G401.6 (cell line): ENCODE measurements around the gene CEMIP2.
A peak's percentile ranks its signal among the peaks of the same experiment; 100 is the strongest.

ENCODE experiments used
- FAIRE-seq: peaks from 2 replicates; lab custom pipeline; 2012; peaks lifted over from hg19 to GRCh38; lab: Jason Lieb, UNC

CEMIP2 gene

GRCh38 chr9:71746758-71747125 lies 21.6 kb downstream of the CEMIP2 start:
- FAIRE-seq: no peak

DNA sequence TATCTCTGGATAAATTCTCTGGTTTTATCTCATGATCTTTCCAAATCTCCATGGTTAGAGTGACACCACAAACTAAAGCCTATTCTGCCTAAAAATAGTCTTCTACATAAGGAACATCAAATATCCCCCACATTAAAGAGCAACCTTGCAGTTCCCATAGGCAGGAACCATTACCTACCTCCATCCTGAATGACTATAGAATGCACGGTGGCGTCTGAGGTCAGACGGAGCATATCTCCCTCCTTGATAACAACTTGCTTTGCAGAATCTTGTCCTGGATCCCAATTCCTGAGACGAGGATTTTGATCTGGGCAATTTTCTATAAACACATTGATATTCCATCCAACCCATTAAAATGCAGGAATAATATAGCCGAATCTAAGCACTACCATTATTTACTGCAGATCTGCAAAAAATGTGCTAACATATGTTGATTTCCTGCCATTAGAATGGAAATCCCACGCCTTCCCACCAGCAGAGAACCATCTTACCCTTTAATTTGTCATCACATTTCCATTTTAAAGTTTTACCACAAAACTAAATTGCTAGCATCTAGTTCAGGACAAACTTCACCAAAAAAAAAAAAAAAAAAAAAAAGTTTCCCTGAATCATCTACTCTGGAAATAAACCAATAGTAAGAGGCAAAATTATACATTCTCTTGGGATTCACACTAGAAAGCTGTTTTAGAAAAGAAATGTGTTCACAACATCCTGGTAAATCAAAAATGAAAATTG lies 22.1 kb downstream of the CEMIP2 start:
- no peak for FAIRE-seq

DNA sequence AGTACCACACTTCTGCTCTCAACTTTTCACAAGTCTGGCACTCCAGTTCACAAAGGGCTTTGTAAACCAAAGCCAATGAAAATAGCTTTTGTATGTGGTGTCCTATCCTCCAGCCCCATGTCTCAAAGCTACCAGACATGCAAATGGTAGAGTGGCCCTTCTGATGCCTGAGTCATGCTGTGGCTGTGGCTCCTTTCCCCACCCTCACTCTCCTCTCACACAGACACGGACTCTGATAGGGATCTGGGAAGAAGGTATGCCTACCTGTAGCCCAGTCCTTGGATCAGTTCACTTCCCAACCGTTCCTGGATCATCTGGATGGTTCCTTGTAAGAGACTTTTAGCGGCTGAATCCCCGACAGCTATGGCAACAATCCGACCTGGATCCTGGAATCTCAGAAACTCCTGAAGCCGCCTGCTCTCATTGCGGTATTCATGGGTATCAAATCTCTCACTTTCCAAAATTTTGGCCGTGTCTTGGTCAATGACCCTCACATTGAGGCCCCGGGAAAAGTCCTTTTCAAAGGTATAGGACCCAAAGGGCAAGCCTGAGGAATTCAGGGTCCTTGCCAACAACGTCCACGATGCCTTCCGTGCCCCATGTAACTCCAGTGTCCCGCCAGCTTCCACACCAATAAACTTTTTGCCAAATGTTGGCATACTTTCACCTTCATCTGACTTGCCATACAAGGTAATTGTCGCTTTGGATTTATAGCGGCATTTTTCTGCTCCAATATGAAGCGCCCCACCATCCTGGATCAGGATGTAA lies 23.4 kb downstream of the CEMIP2 start:
- no peak for FAIRE-seq

GRCh38 chr9:71743882-71744281 lies 24.4 kb downstream of the CEMIP2 start:
- no peak for FAIRE-seq

DNA sequence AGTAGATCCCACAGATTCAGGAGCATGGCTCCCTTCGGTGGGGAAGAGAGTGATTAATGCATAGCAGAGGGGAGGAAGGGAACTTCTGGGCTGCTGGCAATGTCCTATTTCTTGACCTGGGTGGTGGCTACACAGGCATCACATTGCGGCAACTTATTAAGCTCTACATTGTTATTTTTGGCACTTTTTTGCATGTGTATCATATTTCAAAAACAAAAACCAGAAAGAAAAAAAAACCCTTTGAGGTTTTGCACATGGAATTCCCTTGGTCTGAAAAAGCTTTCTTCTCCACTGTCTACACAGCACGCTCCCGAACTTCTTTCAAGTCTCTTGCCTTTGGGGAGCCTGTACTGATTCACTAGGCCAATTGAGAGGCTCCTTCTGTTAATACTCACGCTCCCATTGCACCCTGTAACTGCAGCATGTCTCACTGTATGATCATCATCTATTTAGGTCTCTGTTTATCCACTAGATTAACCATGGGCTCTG lies 25.1 kb downstream of the CEMIP2 start:
- FAIRE-seq: no peak

GRCh38 chr9:71742703-71743102 lies 25.6 kb downstream of the CEMIP2 start:
- FAIRE-seq: no peak

GRCh38 chr9:71741926-71742648 lies 26.2 kb downstream of the CEMIP2 start:
- no peak for FAIRE-seq

DNA sequence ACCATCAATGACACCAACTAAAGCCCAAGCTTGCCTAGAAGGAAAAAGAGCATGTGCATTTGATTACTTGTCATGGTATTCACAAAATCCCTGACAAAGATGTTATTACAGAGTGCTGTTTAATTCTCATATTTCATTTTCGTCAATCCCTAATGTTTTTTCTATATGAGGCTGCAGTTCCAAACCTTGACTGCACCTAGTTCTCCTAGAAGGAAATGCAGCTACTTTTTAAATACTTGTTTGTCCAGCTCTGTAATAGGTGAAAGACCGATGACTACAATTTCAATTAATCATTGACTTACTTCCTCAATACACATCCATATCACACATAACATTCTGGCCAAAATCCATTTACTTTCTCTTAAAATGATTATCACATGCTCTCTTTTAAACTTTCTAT lies 28.1 kb downstream of the CEMIP2 start:
- FAIRE-seq: no peak

DNA sequence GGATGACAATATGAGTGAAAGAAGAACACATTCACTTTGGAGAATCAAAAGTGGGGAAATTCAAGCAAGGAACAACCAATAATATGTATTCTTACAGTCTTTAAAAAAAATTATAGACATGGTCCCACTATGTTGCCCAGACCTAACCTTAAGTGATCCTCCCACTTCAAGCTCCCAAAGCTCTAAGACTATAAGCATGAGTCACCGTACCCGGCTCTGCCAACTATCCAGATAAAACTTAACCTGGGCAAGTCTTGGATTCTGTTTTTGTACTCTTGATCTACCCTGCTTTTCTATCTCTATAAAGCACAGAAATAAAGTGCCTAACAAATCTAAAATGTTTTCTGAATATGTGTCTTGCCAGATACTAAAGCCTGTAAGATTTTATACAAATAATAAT lies 30.9 kb downstream of the CEMIP2 start:
- no peak for FAIRE-seq

DNA sequence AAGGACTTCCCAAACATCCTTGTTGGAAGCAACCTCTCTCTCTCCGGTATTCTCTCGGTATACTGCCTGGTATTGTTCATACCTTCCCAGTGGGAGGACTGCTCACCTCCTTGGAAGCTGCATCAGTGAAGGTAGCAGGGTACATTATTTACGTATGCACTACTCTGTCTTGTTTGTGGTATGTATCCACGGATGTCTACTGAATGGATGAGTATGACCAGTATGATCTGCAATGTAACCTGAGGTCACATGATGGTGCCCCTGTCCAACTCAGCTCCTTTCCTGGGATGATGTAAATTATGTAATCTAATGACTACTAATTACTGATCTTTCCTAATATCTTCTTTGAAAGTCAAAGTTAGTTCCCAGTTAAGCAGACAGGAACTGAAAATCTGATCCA lies 32.1 kb downstream of the CEMIP2 start:
- FAIRE-seq: no peak

GRCh38 chr9:71734950-71735349 lies 33.4 kb downstream of the CEMIP2 start:
- no peak for FAIRE-seq

DNA sequence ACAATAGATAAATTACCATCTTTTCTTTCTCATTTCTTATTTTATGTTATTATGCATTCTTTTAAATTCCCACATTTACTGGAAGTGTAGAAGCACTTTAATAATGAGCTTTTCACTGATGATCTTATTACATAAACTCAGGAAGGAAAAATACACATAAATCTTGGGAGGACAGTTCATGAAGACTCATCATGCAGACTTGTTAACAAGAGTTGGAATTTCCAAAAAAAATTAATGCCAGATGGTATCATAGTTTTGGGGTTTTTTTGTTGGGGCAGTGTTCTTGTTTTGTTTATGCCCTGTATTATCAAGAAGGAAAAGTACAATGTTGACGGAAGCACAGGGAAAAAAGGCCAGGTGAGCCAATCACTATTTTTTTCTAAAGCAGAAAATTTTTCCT lies 35.1 kb downstream of the CEMIP2 start:
- no peak for FAIRE-seq

GRCh38 chr9:71729816-71730526 lies 38.3 kb downstream of the CEMIP2 start:
- no peak for FAIRE-seq

DNA sequence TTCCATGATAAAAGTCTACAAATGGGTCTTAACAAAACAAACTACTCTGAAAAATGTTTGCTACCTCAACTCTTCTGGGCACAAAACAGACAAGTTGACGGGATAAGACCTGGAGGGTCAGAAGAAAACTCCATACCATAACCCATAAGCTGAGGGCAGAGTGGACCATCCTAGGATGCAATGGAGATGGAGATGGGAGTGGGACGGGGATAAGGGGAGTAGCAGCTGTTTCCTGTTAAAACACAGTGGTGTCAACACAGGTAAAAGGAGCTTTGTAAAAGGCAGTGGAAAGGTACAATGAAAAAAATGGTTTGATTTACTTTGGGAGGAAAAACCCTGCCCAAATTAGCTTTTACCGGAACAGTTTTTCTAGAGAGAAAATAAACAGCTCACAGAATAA lies 41.6 kb downstream of the CEMIP2 start:
- FAIRE-seq: no peak

DNA sequence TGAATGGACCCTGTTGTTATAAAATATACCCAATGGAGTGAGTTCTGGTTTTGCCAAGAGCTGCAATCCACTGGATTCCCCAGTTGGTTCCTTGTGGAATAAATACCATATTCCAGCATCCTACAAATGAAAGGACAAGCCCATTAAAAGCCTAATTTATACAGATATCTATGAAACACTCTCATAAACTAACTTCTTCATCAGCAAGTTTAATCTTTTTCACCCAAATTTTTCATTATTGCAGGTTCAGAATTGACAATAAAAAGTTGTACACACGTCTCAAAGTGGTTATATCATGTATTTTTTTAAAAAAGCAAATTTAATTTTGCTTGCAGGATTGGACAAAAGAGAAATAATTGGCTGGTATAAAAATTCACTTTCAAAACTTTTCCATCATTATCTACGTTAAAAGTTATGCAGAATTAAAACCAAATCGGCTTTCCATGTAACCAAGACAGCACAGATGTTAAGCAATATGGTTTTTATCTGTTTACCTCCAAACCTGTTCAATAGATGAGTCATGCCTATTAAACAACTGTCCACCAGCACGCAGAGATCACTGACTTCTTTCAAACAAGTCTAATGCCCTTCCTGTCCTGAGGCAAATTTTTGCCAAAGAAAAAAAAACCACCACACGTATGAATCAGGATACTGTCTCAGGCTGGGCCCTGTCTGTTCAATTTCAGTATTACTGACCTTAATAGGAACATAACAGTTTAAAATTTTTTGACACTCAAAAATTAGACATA lies 42.5 kb downstream of the CEMIP2 start:
- no peak for FAIRE-seq

DNA sequence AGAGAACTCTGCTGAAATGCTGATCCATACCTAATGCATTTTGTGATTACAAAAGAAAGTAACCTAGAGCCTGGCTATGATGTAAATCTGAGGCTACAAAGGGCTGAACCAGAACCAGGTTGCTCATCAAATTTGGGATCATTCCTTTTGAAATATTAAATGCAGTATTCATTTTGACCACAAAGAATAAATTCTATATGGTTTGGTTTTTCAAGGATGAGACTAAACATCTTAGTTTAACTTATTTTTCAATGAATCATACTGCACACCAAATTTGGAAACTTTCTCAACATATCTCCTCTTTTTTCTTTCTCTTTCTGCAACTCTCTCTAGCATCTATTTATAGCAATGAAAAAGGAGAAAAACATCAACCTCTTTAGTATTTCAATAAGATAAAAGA lies 46.5 kb downstream of the CEMIP2 start:
- no peak for FAIRE-seq

GRCh38 chr9:71719562-71719961 lies 48.8 kb downstream of the CEMIP2 start:
- no peak for FAIRE-seq

DNA sequence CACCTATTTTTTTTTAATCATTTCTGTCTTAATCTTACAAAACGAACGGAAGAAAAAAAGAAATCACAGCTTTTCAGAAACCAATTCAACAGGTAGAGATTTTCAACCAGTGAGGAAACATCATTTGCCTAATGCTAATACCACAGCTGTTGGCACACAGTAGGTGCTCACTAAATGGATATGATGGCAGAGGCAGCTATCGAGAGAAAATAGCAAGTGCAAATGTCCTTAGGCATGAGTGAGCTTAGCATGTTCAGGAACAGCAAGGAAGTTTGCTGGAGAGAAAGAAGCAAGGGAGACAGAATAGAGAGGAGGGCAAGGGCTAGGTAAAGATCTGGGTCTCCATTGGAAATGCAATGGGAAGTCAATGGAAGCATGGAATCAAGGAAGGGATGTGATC lies 49.2 kb downstream of the CEMIP2 start:
- FAIRE-seq: no peak

GRCh38 chr9:71716138-71716909 lies 52.0 kb downstream of the CEMIP2 start:
- FAIRE-seq: peak; percentile 91

DNA sequence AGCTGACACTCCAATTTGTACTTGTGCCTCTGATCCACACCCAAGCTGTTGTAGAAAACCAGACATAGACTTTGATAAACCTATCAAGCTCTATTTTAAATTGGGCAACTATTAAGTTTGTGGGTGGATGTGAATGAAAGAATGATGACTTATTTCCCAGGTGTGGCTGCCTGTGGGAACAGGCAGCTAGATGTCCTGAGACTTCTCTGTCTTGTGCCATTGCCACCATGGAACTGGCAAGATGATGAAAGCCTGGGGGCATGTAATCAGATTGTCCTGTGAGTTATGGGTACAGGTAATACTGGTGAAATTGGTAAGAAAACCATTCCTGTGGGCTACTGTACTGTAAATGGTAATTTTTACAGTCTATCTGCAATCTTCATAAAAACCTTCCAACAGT lies 57.5 kb downstream of the CEMIP2 start:
- no peak for FAIRE-seq

DNA sequence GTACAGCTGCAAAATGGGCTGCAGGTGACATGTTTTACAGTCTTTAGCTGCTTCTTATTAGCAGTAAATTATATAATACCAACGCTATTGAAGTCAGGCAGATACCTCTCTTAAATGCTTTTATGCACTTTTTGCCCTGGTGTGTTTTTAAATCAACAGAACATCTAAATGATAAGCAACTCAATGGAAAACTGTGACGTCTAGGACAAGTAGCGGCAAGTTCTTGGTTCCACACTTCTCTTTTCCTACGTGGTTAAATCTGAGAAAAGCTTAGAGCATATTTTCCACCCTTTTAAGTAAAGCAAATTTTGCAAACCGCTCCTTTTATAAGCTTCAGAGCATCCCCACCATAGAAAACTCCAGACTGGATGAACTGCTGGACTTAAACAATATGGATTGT lies 58.1 kb downstream of the CEMIP2 start:
- FAIRE-seq: no peak
